GM18861 (cell line): ENCODE data around the gene STAT5B.

ENCODE experiments used
- ATAC-seq: cut with Tn5 transposase; IDR thresholded peaks from one replicate; pipeline ENCODE4 v1.9.1; 2021; ENCODE audit not compliant: unreplicated experiment

Gene STAT5B

DNA sequence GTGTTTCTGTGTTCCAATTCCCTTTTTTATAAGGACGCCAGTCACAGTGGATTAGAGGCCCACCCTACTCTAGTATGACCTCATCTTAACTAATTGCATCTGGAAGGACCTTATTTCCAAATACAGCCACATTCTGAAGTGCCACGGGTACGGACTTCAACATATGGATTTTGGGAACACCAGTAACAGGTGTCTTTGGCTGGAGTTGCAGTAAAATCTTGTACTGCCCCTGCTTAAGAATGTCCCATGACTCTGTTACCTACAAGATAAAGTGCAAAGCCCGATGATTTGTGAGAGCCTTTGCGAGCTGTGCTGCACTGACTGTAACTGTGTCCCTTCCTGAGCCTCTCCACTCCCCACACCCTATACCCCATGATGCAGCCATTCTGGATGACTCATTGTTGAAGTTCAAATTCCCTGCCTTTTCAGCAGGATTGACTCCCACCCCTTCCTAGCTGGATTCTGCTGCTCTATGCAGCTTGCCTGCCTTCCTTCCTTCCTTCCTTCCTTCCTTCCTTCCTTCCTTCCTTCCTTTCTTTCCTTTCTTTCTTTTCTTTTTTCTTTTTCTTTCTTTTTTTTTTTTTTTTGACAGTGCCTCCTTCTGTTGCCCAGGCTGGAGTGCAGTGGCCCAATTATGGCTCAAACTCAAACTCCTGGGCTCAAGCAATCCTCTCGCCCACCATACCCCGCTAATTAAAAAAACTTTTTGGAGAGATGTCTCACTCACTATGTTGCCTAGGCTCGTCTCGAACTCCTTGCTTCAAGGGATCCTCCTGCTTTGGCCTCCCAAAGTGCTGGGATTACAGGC, 93.1 kb downstream of the STAT5B start:
- no peak for ATAC-seq

DNA sequence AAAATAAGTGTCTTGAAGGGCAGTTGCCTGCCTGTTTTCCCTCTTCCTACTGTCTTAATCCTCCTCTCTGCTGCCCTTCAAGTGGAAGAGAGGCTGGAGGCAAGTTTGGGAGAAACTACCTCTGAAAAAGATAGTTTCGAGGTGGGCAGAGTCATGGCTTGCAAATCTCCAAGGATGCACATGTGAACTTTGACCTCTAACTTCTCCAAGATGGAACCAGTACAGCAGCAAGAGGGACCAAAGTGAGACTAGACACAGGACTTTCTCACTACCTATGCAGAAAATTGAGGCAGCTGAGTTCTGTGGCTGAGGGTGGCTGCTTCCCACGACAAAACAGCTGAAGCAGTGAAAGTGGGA, 94.4 kb downstream of the STAT5B start:
- ATAC-seq, result no peak

DNA sequence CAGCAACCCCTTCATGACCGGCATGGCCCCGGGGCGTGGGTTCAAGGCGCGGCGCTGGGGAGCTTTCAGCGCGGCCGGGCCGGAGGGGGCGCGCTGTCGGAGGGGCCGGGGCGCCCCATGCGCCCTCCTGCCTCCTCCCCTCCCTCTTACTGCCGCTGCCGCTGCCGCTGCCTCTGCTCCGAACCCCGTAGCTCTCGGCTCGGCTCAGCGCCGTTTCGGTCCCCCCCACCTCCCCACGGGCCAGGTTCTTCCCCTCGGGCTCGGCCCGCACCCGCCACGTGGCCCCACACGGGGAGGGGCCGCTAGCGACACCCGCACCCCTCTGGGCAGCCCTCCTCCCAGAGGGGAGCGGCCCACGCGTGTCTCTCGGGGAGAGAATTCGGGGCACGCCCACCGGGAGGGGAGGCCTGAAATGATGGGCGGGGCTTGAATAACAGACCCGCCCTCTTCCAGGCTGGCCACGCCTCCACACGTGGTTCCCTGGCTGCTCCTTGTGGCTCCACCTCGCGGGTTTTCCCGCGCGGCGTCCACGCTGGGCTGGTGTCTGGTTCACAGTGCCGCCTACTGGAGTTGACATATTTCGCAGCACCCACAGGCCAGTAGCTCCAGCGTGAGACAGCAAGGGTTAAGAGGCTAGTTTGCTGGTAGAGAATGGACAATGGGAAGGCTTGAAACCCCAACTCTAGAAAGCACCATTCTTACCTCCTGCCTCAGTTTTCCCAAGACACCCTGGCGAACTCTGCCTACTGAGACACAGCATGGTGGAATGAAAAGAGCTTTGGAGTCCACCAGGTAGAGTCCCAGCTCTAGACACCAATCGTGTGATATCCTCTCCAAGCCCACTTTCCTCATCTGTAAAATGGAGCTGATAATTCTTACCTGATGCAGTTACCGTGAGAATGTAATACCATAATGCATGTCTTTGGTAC, 95.0 kb downstream of the STAT5B start, which contains the start of gene KCNH4:
Gene KCNH4 (minus strand): TSS at position 221 of the 929 bp plus-strand sequence. CDS start 197 bp downstream, at position 24.
- peak; percentile 35 for ATAC-seq

DNA sequence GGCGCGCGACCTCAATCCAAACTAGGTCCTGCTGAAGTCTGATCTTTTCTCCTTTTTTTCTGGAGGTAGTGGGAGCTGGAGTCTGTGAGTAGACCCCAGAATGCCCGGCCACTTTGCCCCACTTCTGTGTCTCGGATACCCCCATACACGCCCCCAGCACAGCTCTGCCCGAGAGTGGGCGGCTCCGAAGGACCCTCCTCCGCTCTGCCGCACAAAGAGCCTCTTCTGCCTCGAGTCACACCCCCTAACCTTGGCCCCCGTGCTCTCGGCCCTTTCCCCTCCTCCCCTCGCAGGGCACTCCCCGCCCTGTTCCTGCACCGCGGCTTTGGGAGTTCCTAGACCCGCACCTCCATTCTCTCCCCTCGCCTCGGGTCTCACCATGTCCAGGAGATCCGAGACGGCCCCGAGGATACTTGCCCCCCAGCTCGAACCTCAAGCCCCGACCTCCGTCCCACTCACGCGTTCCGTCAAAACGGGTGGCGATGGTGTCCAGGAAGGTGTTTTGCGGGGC, 95.7 kb downstream of the STAT5B start:
- ATAC-seq, result no peak

DNA sequence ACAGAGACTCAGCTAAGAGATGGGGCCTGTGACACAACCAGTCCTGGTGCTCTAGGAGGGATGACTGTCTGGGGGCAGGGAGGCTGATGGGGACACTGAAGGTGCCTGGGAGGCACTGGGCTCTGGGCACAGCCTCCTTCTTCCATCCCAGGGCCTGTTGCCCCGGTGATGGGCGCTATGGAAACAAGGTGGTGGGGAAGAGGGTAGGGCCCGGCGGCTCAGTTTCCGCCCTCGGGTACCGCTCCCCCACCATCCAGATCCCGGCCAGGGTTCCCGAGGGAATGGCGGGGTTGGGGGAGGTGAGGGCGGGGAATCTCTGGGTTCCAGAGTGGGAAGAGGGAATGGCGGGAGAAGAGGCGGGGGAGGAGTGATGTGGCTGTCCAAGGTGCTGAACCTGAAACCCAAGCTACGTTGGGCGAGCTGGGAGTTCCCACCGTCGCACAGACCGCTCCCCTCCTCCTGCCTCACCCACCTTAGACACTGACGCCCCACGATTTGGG, 96.2 kb downstream of the STAT5B start:
- ATAC-seq, result no peak

DNA sequence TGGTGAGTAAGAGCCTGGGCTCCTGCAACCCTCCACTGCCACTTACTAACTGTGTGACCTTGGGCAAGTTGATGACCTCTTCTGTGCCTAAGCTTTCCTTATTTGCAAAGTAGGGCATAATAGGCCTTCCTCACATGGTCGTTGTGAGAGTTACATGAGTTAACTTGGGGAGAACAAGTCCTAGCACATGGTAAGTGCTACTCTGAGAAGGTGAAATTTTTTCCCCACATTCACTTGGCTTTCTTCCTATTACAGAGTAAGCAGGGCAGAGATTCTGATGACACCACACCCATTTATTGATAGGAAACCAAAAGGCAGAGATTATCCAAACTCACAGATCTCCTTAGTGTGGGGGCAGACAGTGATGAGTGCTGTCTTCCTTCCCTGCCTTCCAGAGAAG, 96.9 kb downstream of the STAT5B start:
- ATAC-seq, result no peak

DNA sequence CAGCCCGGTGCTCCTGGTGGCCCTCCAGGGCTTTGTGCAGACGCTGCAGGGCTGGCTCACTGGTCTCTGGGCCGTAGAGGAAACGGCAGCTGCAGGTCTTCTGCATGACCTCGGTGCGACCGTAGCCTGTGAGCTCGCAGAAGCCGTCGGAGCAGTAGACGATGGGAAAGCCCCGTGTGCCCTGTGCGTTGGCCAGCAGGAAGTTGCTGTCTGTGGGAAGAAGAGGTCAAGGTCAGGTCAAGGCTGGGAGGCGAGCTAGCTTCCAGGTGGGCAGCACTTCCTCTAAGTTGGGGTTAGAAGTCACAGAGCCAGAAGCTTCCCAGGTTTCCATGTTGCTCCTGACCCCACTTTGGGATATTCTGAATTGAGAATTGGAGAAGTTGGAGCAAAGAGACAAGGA, 97.4 kb downstream of the STAT5B start:
- no peak for ATAC-seq

DNA sequence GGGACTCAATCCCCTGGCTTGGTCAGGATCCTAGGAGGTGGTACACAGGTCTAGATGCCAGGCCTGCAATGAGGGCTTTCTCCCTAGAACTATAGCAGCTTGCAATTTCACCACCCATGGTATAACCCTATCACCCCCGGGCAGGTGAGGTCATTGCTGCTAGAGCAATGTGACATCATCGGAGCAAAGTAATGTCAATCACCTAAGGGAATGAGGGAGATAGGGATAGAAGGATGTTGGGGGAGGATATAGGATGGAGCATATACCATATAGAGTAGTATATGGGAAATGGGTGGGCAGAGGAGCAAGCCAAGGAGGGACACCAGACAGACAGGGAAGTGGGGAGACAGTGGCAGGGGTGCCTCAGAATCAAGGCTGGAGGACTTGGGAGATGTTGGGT, 98.5 kb downstream of the STAT5B start:
- ATAC-seq, result no peak

DNA sequence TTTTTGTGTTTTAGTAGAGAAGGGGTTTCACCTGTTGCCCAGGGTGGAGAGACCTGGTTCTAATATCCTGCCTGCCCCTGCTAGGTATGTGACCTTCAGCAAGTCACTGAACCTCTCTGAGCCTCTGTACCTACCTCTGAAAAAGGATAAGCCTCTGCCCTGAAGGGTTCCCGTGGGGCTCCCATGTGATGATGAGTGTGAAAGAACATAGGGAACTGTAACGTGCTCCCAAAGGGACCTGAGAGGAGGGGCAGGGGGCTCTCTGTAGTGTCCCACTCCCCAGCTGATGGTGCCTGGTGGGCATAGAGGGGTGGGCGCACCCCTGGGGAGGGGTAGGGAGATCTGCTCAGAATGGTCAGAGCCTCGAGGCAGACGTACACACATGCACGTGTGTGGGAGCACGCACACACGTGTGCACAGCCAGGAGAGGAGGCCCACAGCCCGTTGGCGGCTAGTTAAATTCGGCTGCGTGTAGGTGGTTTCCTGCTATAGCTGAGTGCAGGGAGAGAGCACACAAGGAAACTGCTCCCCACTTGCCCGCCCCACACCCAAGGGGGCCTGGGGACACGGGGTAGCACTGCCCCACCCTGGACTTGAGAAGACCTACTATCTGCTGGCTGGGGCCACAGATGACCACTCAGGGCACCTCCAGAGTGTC, 101.9 kb downstream of the STAT5B start:
- no peak for ATAC-seq

DNA sequence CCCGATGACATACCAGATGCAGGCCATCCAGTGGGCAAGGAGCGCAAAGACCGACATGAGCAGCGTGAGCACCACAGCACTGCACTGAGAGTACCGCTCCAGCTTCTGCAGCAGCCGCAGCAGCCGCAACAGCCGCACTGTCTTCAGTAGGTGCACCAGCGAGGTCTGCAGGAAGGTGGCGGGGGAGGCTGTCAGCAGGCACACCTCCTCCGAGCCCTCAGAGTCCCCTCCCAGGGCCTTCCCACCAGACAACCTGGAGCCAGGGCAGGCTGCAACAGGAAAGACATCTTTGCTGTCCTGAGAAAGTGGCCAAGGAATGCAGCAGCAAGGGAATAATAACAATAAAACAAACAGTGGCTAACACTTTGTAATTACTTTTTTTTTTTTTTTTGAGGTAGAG, 104.4 kb downstream of the STAT5B start:
- no peak for ATAC-seq

DNA sequence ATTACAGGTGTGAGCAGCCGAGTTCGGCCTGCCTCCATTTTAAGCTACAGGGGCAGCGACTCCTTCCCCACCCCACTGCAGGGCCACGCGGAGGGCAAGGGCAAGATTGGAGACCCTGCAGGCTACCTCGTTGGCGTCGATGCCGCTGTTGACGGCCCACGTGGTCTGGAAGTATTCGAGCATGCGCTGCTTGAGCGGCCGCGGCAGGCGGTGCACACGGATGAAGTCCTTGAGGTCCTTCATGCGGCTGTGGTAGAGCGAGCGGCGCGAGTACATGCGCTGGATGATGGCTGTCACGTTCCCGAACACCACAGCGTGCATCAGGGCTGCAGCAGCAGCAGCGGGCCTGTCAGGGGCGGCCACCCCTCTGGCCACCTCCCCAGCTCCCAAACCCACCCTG, 106.8 kb downstream of the STAT5B start:
- no peak for ATAC-seq

DNA sequence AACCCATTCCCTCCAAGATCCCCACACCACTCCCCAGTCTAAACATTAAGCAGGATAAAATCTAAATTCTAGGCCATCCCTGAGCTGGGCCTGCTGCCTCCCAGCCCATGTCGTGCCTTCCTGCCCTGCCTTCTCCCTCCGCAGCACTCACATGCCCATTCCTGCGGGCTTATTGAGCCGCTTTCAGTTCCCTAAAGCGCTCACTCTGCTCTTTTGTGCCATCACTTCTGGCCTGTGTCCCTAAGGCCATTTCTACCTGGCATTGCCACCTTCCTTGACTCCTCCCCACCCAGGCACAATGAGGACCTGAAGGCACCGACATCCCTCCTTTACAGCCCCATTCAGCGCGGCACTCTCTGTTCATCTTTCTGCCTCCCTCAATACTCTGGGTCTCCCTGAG, 108.4 kb downstream of the STAT5B start:
- ATAC-seq, result no peak

DNA sequence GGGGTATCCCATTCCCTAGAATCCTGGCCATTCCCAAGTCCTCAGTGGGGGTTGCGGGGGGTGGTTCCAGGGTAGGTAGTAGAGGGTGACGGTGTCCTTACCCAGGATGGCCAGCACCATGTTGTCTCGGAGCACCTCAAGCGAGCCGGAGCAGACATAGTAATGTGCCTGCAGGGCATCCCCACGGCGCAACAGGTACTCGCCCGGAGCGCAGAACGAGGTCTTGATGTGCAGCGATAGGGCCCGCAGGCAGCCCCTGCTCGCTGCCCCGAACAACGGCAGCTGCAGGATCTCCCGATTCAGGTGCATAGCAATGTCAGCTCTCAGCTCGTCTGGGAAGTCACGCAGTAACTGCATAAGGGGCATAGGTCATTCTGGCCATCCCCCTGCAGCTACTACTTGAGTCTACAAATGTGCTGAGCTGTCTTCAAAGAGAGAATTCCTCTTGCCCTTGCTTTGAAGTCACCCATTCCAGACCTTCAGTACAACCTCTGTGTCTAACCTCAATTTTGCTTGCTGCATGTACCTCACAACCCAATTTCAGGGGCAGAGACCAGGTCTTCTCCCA, 109.9 kb downstream of the STAT5B start:
- no peak for ATAC-seq

DNA sequence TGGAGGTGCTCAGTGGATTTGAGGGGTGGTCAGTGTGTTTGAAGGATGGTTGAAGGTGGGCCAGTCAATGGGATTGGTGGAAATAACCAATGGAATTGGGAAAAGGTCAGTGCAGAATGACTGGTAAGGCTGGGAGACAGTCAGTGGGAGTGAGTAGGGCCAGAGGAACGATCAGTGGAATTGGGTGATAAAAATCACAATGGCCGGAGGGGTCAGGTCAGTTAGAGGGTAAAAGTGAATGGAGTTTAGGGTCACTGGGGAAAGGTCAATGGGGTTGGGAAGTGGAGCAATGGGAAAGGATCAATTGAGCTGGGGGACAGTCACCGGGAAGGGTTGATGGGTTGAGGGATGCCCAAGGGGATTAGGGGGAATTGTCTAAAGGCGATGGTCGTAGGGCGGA, 110.4 kb downstream of the STAT5B start:
- ATAC-seq, result no peak

DNA sequence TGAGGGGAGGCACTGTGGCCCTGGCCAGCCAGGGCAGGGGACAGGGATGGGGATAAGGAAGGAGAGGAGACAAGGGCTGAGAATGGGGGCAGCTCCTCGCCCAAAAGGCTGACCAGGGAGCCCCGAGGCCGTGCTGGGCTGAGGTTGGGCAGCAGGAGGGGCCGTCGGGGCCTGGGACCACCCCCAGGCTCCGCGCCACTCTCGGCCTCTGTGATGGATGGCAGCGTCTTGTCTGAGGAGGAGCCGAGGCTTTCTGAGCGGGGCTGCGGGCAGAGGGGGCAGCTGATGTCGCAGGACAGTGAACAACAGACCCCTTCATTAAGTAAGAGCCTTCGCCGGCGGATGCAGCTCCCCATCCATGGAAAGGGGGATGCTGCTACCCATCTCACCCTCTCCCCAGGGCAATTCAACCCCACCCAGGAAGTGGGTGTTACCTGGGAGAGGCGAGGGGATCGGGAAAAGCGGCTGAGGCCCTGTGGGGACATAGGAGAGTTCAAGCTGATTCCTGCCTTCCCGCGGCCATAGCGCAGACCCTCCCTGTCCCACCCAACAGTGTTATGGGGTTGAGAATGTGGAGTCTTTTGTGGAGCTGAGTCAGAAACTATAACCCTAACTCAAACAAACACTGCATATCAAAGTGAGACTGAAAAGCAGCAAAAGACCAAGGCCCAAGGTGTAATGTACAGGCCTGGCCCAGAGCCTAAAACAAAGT, 112.3 kb downstream of the STAT5B start:
- no peak for ATAC-seq

DNA sequence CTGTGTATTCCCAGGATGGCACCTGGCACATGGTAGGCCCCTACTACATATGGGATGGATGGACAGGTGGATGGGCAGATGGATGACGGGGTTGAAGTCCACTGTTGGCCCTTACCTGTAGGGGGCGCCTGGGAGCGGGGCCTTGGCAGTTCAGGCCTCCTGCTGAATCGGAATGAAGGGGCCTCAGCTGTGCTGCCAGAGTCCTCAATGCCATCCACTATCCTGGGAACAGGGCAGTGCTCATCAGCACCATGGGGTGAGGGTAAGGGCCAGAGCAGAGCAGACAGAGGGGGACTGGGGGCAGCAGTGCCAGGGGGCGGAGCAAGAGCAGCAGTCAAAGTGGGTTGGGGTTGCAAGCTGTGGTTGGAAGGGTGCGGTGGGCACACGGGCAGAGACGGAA, 113.1 kb downstream of the STAT5B start:
- no peak for ATAC-seq

DNA sequence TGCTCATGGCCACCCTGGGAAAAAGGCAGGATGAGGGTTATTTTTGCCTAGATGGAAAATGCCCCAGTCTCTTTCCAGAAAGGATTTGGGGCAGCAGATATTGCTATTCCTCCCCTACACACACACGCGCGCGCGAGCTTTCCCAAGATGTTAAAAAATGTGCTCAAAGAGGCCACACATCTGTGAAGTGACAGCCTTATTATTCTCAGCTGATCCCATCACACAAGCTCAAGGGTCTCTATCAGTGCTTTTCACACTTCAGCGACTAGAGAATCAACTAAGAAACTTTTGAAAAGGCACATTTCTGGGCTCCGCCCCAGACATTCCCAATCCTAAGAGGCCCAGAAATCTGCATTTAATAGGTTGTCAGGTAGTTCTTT, 115.7 kb downstream of the STAT5B start:
- ATAC-seq, result no peak

DNA sequence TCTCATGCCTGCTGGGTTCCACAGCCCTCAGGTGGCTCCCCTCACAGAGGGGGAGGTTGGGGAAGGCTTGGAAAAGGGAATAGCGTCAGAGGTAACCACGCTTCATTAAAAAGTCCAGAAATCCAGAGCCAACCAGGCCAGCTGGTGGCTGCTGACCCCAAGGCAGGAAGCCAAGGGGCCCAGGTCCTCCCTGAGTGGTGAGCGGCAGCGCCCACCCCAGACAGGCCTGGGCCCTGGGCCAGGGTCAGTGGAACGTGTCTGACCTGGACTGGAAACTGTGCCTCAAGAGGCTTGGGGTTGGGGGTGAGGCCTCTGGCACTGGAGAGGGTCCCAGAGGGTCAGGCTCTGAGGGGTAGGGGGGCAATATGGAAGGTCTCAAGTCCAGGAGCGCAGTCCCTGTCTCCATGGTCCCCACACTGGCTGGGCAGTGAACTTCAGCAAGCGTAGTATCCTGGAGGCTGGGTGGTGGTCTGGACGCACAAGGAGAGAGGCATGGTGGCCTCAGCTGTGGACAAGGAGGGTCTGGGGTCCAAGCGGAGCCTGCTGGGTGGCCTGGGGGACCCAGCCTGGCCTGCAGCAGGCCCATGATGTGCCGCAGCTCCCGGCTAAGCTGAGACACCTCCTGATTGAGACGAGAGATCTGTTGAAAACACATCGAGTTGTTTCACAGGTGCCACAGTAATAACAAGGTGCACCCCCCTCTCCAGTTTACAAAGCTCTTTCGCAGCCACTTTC, 116.2 kb downstream of the STAT5B start:
- ATAC-seq, result no peak

DNA sequence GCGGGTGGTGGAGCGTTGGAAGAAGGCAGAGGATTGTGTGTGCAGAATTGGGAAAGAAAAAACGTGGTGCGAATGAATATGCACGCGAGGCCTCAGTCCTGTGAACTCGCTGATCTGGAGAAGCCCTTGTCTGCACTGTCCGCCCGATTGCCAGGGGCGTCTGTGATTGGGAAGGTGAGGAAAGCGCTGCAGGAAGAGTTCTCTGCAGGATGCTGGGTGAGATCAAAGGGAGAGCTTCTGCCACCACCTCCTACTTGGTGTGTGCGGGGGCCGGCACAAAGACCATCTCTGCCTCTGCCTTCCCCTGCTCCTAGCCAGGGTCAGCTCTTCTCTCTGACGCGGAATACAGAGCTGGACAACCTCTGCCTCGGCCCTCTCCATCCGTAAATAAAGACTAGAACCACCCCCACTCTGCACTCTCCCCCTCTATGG, 120.6 kb downstream of the STAT5B start:
- ATAC-seq, result no peak
